NCI-H345 treated with DMSO at 0.1 percent for 48 hours (cell line): ENCODE data around the gene LRRC2.
"Not testable (repeated sequence)": the region's sequence is repeated elsewhere in the genome, so short reads cannot be mapped to it uniquely, and the experiment has no call there.

ENCODE experiments used
- DNase-seq: peaks from one replicate; lab custom pipeline; 2025; ENCODE audit not compliant: unreplicated experiment; lab: John Stamatoyannopoulos, UW

Gene LRRC2

GRCh38 chr3:46558184-46559043, 7.7 kb downstream of the LRRC2 start:
- DNase-seq, result no peak

DNA sequence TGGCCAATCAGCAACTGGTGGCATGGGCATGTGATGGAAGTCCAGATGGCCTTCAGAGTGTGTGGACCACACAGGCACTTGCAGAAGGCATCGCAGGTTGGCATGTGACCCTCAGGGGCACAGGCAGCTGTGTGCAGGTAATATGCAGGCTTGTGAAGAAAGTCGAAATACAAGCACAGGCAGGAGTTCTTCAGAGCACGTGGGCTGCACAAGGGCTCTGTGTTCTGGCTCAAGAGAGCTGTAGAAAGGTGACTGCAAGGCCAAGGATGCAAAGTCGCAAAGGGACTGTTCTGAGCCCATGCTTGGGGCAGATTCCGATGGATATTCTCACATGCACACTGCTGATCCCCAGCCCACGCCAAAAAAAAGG, 8.3 kb downstream of the LRRC2 start:
- DNase-seq, result no peak

GRCh38 chr3:46553154-46553553, 12.9 kb downstream of the LRRC2 start:
- no peak for DNase-seq

- no peak for DNase-seq
Observed at GRCh38 chr3:46552538-46552937, 13.6 kb downstream of the LRRC2 start.

GRCh38 chr3:46551615-46552014, 14.5 kb downstream of the LRRC2 start:
- no peak for DNase-seq

DNA sequence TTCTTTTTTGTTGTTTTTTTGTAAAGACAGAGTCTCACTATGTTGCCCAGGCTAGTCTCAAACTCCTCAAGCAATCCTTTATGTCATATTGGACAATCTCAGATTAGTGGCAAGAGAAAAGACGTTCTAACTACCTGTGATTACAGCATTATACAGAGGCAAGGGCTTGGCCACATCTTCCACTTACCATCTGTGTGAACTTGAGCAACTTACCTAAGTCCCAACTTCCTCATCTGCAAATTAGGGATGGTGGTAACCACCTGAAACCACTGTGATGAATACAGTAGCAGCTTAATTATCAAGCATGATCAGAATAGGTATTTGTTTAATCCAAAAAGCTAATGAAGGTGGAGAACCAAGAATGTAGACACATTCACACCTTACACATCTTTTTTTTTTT, 16.1 kb downstream of the LRRC2 start:
- DNase-seq, result no peak

DNA sequence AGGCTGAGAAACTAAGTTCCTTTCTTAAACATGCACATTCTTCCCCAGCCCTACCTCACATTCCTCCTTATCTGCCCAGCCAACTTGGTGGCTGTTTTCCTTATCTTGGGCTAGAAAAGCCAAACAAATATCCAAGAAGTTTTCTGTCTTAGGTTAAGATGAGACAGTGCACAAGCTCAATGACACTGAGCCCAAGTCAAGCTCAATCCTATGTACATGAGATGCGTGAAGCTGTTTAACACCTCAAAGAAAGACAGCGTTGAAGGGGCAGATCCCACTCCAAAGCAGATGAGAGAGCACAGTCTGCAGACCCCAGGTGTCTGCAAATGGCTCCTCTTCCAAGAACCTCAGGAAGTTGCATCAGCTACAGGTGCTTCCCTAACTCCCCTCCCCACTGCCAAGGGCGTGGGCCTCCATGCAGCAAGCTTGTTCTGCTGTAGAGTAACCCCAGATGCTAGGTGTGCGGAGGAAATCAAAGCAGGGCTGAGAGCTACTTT, 16.6 kb downstream of the LRRC2 start:
- no peak for DNase-seq

- not testable (repeated sequence) for DNase-seq
Observed at GRCh38 chr3:46548611-46549010, 17.5 kb downstream of the LRRC2 start.

- DNase-seq, result no peak
Observed at GRCh38 chr3:46546896-46547440, 19.1 kb downstream of the LRRC2 start.

GRCh38 chr3:46545818-46546630, 20.1 kb downstream of the LRRC2 start:
- no peak for DNase-seq

- DNase-seq, result no peak
Observed at GRCh38 chr3:46544771-46545503, 21.2 kb downstream of the LRRC2 start.

- no peak for DNase-seq
Observed at GRCh38 chr3:46542801-46543201, 23.3 kb downstream of the LRRC2 start.

GRCh38 chr3:46542344-46542743, 23.8 kb downstream of the LRRC2 start:
- no peak for DNase-seq

GRCh38 chr3:46541835-46542234, 24.3 kb downstream of the LRRC2 start:
- DNase-seq, result no peak

- DNase-seq, result no peak
Observed at GRCh38 chr3:46540550-46540949, 25.6 kb downstream of the LRRC2 start.

- no peak for DNase-seq
Observed at GRCh38 chr3:46539443-46540005, 26.6 kb downstream of the LRRC2 start.

DNA sequence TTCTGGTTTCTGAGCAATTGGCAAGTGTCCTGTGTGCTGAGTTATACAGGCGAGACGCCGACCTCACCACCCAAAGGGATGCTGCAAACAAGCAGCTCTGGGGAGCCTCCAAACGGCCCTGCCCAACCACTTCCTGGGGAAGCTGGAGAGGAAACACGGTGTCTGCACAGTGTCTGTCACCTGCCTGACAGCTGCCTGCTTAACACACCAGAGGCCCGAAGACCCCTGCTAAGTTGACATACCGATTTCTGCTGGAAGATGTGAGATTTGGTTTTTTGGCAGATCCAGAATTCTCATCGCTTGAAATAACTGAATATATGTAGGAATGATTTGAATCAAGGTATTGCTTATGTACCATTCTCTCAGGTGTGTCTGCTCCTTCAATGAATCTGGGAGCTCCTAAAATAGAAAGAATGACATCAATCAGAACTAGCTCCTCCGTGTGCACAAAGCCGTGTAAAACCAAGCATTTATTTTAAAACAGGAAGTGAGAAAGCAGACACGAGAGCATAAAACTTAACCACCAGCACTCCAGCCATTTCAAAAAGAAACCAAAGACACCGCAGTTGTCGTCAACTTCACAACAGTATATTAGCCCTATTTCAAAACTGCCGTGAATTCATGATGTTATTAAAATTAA, 27.2 kb downstream of the LRRC2 start:
- DNase-seq, result no peak

GRCh38 chr3:46538425-46538802, 27.7 kb downstream of the LRRC2 start:
- not testable (repeated sequence) for DNase-seq

GRCh38 chr3:46537779-46538178, 28.3 kb downstream of the LRRC2 start:
- no peak for DNase-seq

GRCh38 chr3:46537316-46537715, 28.8 kb downstream of the LRRC2 start:
- no peak for DNase-seq
